Posterior cingulate gyrus (tissue), 11 donors: ENCODE results near the gene ATP11C.
"Not testable (repeated sequence)": the region's sequence is repeated elsewhere in the genome, so short reads cannot be mapped to it uniquely, and the experiment has no call there.

Experiments
- DNase-seq, 10 donors: peaks; one replicate each; pipeline versions ENCODE4 v3.0.0 to v3.0.0-alpha.2; 2020 to 2021; ENCODE audit warnings: mixed read lengths in 3 of 10
- intact Hi-C: fragments of 100-400 bp; cut with DNase I; formaldehyde crosslinking; loops from one replicate; pipeline ENCODE4 v1.15.1; 2023

Gene ATP11C

GRCh38 chrX:139929876-139930275, 3.0 kb downstream of the ATP11C start:
- intact Hi-C loops = no loop called here
- peak in 1 of 10 donors; percentile 37 for DNase-seq

GRCh38 chrX:139924696-139925095, 8.2 kb downstream of the ATP11C start:
- DNase-seq = no peak
- intact Hi-C loops = no loop called here

- DNase-seq = no peak
- intact Hi-C loops = no loop called here
Measured at GRCh38 chrX:139924069-139924695, 8.7 kb downstream of the ATP11C start.

GRCh38 chrX:139921142-139921541, 11.7 kb downstream of the ATP11C start:
- intact Hi-C loops, DNase-seq: not testable (repeated sequence)

GRCh38 chrX:139920316-139920715, 12.5 kb downstream of the ATP11C start:
- no peak for DNase-seq
- intact Hi-C loops = no loop called here

- intact Hi-C loops = no loop called here
Measured at GRCh38 chrX:139914421-139914820, 18.4 kb downstream of the ATP11C start.

GRCh38 chrX:139909712-139910111, 23.1 kb downstream of the ATP11C start:
- intact Hi-C loops = no loop called here
- DNase-seq = no peak

More at GRCh38 chrX:139914421-139914820, 18.4 kb downstream of the ATP11C start:
- DNase-seq = no peak

GRCh38 chrX:139907078-139907477, 25.8 kb downstream of the ATP11C start:
- intact Hi-C loops = no loop called here
- DNase-seq = no peak

GRCh38 chrX:139905743-139906142, 27.1 kb downstream of the ATP11C start:
- DNase-seq = no peak
- intact Hi-C loops = no loop called here

- DNase-seq = no peak
- intact Hi-C loops = no loop called here
Measured at GRCh38 chrX:139905051-139905450, 27.8 kb downstream of the ATP11C start.

GRCh38 chrX:139903210-139903609, 29.6 kb downstream of the ATP11C start:
- intact Hi-C loops = no loop called here
- DNase-seq = no peak

GRCh38 chrX:139902559-139902958, 30.3 kb downstream of the ATP11C start:
- intact Hi-C loops = no loop called here
- no peak for DNase-seq

- DNase-seq = no peak
Measured at GRCh38 chrX:139898334-139898733, 34.5 kb downstream of the ATP11C start.

GRCh38 chrX:139892512-139892911, 40.3 kb downstream of the ATP11C start:
- intact Hi-C loops = no loop called here
- DNase-seq = no peak

More at GRCh38 chrX:139898334-139898733, 34.5 kb downstream of the ATP11C start:
- intact Hi-C loops = no loop called here

- DNase-seq = no peak
Measured at GRCh38 chrX:139890991-139891700, 41.7 kb downstream of the ATP11C start.

GRCh38 chrX:139889760-139890159, 43.1 kb downstream of the ATP11C start:
- intact Hi-C loops = no loop called here
- DNase-seq = no peak

More at GRCh38 chrX:139890991-139891700, 41.7 kb downstream of the ATP11C start:
- intact Hi-C loops = no loop called here

GRCh38 chrX:139883984-139884383, 48.9 kb downstream of the ATP11C start:
- DNase-seq = no peak
- intact Hi-C loops = no loop called here

GRCh38 chrX:139882299-139882698, 50.6 kb downstream of the ATP11C start:
- DNase-seq = no peak
- intact Hi-C loops = no loop called here

GRCh38 chrX:139881572-139881971, 51.3 kb downstream of the ATP11C start:
- intact Hi-C loops = no loop called here
- DNase-seq = no peak

GRCh38 chrX:139881130-139881529, 51.7 kb downstream of the ATP11C start:
- DNase-seq = no peak
- intact Hi-C loops = no loop called here

GRCh38 chrX:139877710-139878414, 55.0 kb downstream of the ATP11C start:
- intact Hi-C loops = no loop called here
- no peak for DNase-seq

- no peak for DNase-seq
- intact Hi-C loops = no loop called here
Measured at GRCh38 chrX:139875841-139876240, 57.0 kb downstream of the ATP11C start.
